GM23248 (cell line): ENCODE results near the gene SPATA1. TPM values are rescaled to one million over a fixed set of nuclear protein-coding genes. Genes with fewer than 3 reads are reported as not detected.

Source experiments
- DNase-seq: peaks from one replicate; pipeline ENCODE4 v3.0.0-alpha.2; 2015
- H2AFZ ChIP-seq: fragments of 200-600 bp; sonication (generic); 2 replicates; pipeline ENCODE4 v1.6.1; 2016; ENCODE audit warnings: antibody characterized with exemption
- H3F3A ChIP-seq: fragments of 200-600 bp; sonication (generic); 2 replicates; pipeline ENCODE4 v1.6.1; 2016; ENCODE audit warnings: mild to moderate bottlenecking, antibody characterized with exemption, mixed run types; ENCODE audit not compliant: insufficient read depth
- H3K27ac ChIP-seq: fragments of 200-600 bp; sonication (generic); 2 replicates; pipeline ENCODE4 v1.5.1; 2016; ENCODE audit warnings: mild to moderate bottlenecking
- H3K27me3 ChIP-seq: fragments of 200-600 bp; sonication (generic); replicated peaks from 2 replicates; pipeline ENCODE4 v1.6.1; 2016; ENCODE audit warnings: mild to moderate bottlenecking; ENCODE audit not compliant: insufficient read depth
- H3K36me3 ChIP-seq: fragments of 200-600 bp; sonication (generic); 2 replicates; pipeline ENCODE4 v1.6.1; 2016; ENCODE audit warnings: low read depth, mild to moderate bottlenecking
- H3K4me1 ChIP-seq: fragments of 200-600 bp; sonication (generic); 2 replicates; pipeline ENCODE4 v1.6.1; 2016; ENCODE audit warnings: mild to moderate bottlenecking; ENCODE audit not compliant: insufficient read depth
- H3K4me2 ChIP-seq: fragments of 200-600 bp; sonication (generic); one replicate; pipeline ENCODE4 v1.6.1; 2016; ENCODE audit warnings: mild to moderate bottlenecking; ENCODE audit not compliant: unreplicated experiment
- H3K4me3 ChIP-seq: fragments of 200-600 bp; sonication (generic); 2 replicates; pipeline ENCODE4 v1.5.1; 2016; ENCODE audit warnings: mild to moderate bottlenecking
- H3K79me2 ChIP-seq: fragments of 200-600 bp; sonication (generic); 2 replicates; pipeline ENCODE4 v1.6.1; 2016; ENCODE audit warnings: mild to moderate bottlenecking; ENCODE audit not compliant: insufficient read depth
- H3K9ac ChIP-seq: fragments of 200-600 bp; sonication (generic); 2 replicates; pipeline ENCODE4 v1.6.1; 2016; ENCODE audit warnings: mild to moderate bottlenecking
- H3K9me2 ChIP-seq: fragments of 200-600 bp; sonication (generic); 2 replicates; pipeline ENCODE4 v1.6.1; 2016; ENCODE audit warnings: mixed run types, mild to moderate bottlenecking, moderate library complexity; ENCODE audit not compliant: insufficient read depth
- H3K9me3 ChIP-seq: fragments of 200-600 bp; sonication (generic); one replicate; pipeline ENCODE4 v1.6.1; 2017; ENCODE audit warnings: low read depth
- H4K20me1 ChIP-seq: fragments of 200-600 bp; sonication (generic); 2 replicates; pipeline ENCODE4 v1.6.0; 2016; ENCODE audit not compliant: insufficient read depth
- EZH2 ChIP-seq: fragments of 200-600 bp; sonication (generic); IDR thresholded peaks from 2 replicates; pipeline ENCODE4 v1.6.1; 2018; ENCODE audit warnings: antibody characterized with exemption, mild to moderate bottlenecking; ENCODE audit not compliant: insufficient read depth, poor library complexity, severe bottlenecking
- EZH2phosphoT487 ChIP-seq: fragments of 200-600 bp; sonication (generic); IDR thresholded peaks from 2 replicates; pipeline ENCODE4 v1.6.1; 2018; ENCODE audit warnings: antibody characterized with exemption, moderate library complexity, mild to moderate bottlenecking, low read depth; ENCODE audit not compliant: insufficient read depth
- WGBS, 2 experiments: methylation state at CpG; one replicate each; pipeline ENCODE4 v1.1.6; 2015 to 2017; ENCODE audit warnings: low lambda C conversion rate in 2 of 2, low coverage in 1 of 2; ENCODE audit errors: missing lambda C conversion rate in 2 of 2; 5-methylcytosine and 5-hydroxymethylcytosine counted together
- in situ Hi-C: fragments of 300-500 bp; cut with MboI; formaldehyde crosslinking; loops from 2 replicates; pipeline ENCODE4 v1.15.0; 2020
- polyA plus RNA-seq: library from polyadenylated mRNA; unstranded; fragments of >200 nt; fragmentation: Nextera tagmentation; extraction: Ambion mirVana; gene quantifications from 2 replicates; pipeline ENCODE4 v1.2.1, GENCODE V29; 2016
- total RNA-seq: library from RNA; depleted of rRNA; stranded (reverse); fragments of >200 nt; shearing (Covaris generic); gene quantifications from 2 replicates; pipeline ENCODE4 v1.2.3, GENCODE V29; 2014

The SPATA1 gene
- total and polyA plus RNA-seq, 2 experiments from 2014 or later, result 1.0 TPM; not detected in 1

- Histone ChIP-seq H3K9ac (peak overlapping the region; percentile 76), H3K4me3 (peak overlapping the region; percentile 76), H3K9me3 (no peaks in the 10 kb centered on the region), H3K4me1 (peaks cover 42% of the 10 kb centered on the region), H3K9me2 (no peaks in the 10 kb centered on the region), H3K4me2 (peak overlapping the region; percentile 94), H4K20me1 (no peaks in the 10 kb centered on the region), H3K79me2 (no peaks in the 10 kb centered on the region), H3K27ac (peak overlapping the region; percentile 87), H3F3A (peaks cover 44% of the 10 kb centered on the region), H3K27me3 (no peaks in the 10 kb centered on the region), H3K36me3 (no peaks in the 10 kb centered on the region), H2AFZ (peak overlapping the region; percentile 68)
- DNase-seq, result peak; percentile 33
- no peak for TF ChIP-seq EZH2
- TF ChIP-seq EZH2phosphoT487, result no peak
- in situ Hi-C loops, result loop anchor here (5.0 to 25.0 kb wide), 3 partner anchors 161 to 691 kb away; no protein-coding TSS in a partner anchor
- WGBS, 2 experiments, result 31 to 32% methylated on average over 2 of the region's 2 CpGs
Measured at GRCh38 chr1:84603223-84603622, 97.0 kb downstream of the SPATA1 start.

- Histone ChIP-seq H3K27me3 (no peaks in the 10 kb centered on the region), H3K27ac (peak overlapping the region; percentile 87), H3K4me2 (peak overlapping the region; percentile 94), H3K9me3 (no peaks in the 10 kb centered on the region), H3K4me1 (peaks cover 32% of the 10 kb centered on the region), H3K9me2 (no peaks in the 10 kb centered on the region), H4K20me1 (no peaks in the 10 kb centered on the region), H3K79me2 (no peaks in the 10 kb centered on the region), H2AFZ (peak overlapping the region; percentile 68), H3F3A (peaks cover 34% of the 10 kb centered on the region), H3K4me3 (peak overlapping the region; percentile 76), H3K36me3 (no peaks in the 10 kb centered on the region), H3K9ac (peak overlapping the region; percentile 76)
- 5% methylated on average over 15 of the region's 15 CpGs for WGBS, 2 experiments
- in situ Hi-C loops, result loop anchor here (5.0 to 25.0 kb wide), 3 partner anchors 162 to 692 kb away; no protein-coding TSS in a partner anchor
- TF ChIP-seq EZH2phosphoT487, result no peak
- TF ChIP-seq EZH2, result no peak
- peak; percentile 98 for DNase-seq
Measured at GRCh38 chr1:84603941-84604830, 98.0 kb downstream of the SPATA1 start.

- peaks cover 24% of the 10 kb centered on the region for H3F3A ChIP-seq
- WGBS, 2 experiments, result 95 to 100% methylated on average over 1 of the region's 1 CpG
- no peaks in the 10 kb centered on the region for H3K79me2 ChIP-seq
- H3K4me2 ChIP-seq, result no peak overlapping the region
- H3K27ac ChIP-seq, result peak overlapping the region; percentile 87; the same call in 1 of the 2 replicates
- in situ Hi-C loops, result loop anchor here (25.0 kb wide), 2 partner anchors 443 to 693 kb away; no protein-coding TSS in a partner anchor
- peaks cover 23% of the 10 kb centered on the region for H3K4me1 ChIP-seq
- no peaks in the 10 kb centered on the region for H3K36me3 ChIP-seq
- no peaks in the 10 kb centered on the region for H3K9me2 ChIP-seq
- 0 out of 2 replicates have a peak overlapping the region, but pooled peaks have one; percentile 76 for H3K9ac ChIP-seq
- H3K9me3 ChIP-seq, result no peaks in the 10 kb centered on the region
- no peak overlapping the region for H2AFZ ChIP-seq
- no peaks in the 10 kb centered on the region for H4K20me1 ChIP-seq
- H3K4me3 ChIP-seq, result no peak overlapping the region
- no peak for DNase-seq
- TF ChIP-seq EZH2 (no peak), EZH2phosphoT487 (no peak)
- H3K27me3 ChIP-seq, result no peaks in the 10 kb centered on the region
Measured at GRCh38 chr1:84605157-84605556, 99.0 kb downstream of the SPATA1 start.

GRCh38 chr1:84606977-84607376 is 100.8 kb downstream of the SPATA1 start:
- WGBS, 2 experiments, result 80 to 82% methylated on average over 5 of the region's 5 CpGs
- TF ChIP-seq EZH2 (no peak), EZH2phosphoT487 (no peak)
- H4K20me1 ChIP-seq, result no peaks in the 10 kb centered on the region
- H3K9ac ChIP-seq, result no peak overlapping the region
- in situ Hi-C loops, result loop anchor here (25.0 kb wide), 2 partner anchors 445 to 695 kb away; no protein-coding TSS in a partner anchor
- no peak overlapping the region for H3K4me3 ChIP-seq
- peaks cover 21% of the 10 kb centered on the region for H3F3A ChIP-seq
- no peaks in the 10 kb centered on the region for H3K27me3 ChIP-seq
- H2AFZ ChIP-seq, result no peak overlapping the region
- no peaks in the 10 kb centered on the region for H3K9me2 ChIP-seq
- no peak overlapping the region for H3K4me2 ChIP-seq
- H3K36me3 ChIP-seq, result no peaks in the 10 kb centered on the region
- H3K79me2 ChIP-seq, result no peaks in the 10 kb centered on the region
- no peaks in the 10 kb centered on the region for H3K9me3 ChIP-seq
- peaks cover 11% of the 10 kb centered on the region for H3K4me1 ChIP-seq
- no peak overlapping the region for H3K27ac ChIP-seq
- no peak for DNase-seq
